Measurements from ENCODE around the gene DDX1. TPM values are rescaled to one million over a fixed set of nuclear protein-coding genes. Genes with fewer than 3 reads are reported as not detected.

Gene DDX1
- total RNA-seq, 4 donors from 2014 or later, result 48.7 to 60.0 (median 55.1) TPM

DNA sequence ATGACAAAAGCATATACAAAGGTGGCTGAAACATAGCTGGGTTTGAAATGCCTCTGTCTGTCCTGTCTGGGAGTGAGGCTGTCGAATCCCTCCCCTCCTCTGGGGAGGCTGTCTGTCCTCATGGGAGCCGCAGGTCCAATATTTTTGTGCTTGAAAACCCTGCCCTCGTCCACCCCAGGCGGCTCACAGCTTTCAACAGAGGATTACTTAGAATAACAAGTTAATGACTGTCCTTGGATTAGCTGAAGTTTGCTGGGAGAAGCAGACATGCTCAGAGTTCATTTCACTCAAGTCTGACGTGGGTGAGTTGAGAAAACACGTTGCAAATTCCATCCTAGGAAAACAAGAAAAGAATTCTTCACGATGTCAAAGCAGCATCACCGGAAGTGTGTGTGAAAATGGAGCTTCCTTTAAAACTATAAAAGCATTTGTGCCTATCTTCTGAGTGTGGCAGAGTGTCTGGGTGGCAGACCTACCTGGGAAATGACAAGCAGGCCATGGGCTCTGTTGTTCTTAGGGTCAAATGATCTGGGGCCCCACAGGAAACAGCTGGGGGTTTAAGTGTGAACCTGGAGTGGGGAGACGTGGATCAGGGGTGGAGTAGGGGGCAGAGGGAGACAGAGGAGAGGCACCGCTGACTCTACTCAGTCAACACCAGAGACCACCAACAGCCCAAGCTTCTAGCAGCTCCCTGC, 77.1 kb downstream of the DDX1 start:
- ATAC-seq (ENCODE audit: low FRiP score), result no peak
- TF ChIP-seq, protein P1, sequence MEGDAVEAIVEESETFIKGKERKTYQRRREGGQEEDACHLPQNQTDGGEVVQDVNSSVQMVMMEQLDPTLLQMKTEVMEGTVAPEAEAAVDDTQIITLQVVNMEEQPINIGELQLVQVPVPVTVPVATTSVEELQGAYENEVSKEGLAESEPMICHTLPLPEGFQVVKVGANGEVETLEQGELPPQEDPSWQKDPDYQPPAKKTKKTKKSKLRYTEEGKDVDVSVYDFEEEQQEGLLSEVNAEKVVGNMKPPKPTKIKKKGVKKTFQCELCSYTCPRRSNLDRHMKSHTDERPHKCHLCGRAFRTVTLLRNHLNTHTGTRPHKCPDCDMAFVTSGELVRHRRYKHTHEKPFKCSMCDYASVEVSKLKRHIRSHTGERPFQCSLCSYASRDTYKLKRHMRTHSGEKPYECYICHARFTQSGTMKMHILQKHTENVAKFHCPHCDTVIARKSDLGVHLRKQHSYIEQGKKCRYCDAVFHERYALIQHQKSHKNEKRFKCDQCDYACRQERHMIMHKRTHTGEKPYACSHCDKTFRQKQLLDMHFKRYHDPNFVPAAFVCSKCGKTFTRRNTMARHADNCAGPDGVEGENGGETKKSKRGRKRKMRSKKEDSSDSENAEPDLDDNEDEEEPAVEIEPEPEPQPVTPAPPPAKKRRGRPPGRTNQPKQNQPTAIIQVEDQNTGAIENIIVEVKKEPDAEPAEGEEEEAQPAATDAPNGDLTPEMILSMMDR (IDR thresholded peaks at IDR 0.05), result no peak
- no peak for DNase-seq (ENCODE audit: low spot score)

DNA sequence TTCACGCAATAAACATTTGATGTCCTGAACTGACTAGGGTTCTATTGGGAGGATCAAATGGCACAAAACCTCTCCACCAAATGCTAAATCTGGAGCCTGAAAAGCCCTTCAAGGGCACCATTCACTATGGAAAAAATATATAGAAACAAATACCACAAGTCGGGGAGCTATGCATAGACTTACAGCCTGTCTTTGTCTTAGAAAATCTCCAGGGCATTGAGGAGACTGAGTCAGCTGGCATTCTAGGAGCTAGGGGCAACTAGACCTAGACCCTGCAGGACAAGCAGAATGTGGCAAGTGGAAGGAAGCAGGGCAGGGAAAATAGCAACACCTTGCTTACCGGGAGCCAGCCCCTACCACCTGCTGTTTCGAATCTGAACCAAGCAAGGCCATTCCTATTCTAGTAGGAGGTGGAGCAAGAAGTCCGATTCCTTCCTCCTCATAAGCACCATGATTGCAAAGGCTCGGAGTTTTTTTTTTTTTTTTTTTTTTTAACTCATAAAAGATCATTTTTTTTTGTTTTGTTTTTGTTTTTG, 77.8 kb downstream of the DDX1 start:
- TF ChIP-seq, protein P1 (IDR thresholded peaks at IDR 0.05), result no peak
- ATAC-seq (ENCODE audit: low FRiP score) (no peak), DNase-seq (ENCODE audit: low spot score) (no peak)

DNA sequence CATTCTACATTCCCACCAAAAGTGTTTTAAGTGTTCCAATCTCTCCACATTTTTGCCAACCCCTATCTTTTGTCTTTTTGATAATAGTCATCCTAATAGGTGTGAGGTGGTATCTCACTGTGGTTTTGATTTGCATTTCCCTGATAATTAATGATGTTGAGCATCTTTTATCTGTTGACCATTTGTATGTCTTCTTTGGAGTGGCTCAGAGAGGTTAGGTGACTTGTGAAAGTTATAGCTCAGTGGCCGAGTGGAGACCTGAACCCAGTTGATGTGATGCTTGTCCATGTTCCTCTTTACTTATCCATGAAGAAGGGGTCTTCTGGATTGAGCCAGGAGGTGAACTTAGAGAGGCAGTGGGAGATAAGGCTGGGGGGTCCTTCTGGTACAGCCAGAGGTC, 78.8 kb downstream of the DDX1 start:
- TF ChIP-seq, protein P1 (IDR thresholded peaks at IDR 0.05), result no peak
- DNase-seq (ENCODE audit: low spot score) (no peak), ATAC-seq (ENCODE audit: low FRiP score) (no peak)

DNA sequence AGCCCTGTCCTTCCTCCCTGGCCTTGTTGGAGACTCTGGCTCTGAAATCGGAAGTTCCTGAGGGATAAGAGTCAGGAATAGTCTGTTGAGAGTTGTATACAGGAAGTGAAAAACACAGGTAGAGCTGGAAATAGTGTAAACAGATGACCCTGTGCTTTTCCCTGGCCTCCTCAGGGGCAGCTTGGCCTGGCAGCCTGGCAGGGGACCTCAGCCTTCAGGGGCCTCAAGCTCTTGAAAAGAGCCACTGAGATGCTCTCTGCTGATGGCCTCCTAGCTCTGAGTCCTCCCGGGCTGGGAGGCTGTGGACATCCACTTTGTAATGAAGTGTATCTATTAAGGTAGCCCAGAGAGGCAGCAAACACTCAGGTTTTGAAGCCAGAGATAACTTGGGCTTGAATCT, 79.3 kb downstream of the DDX1 start:
- no peak for DNase-seq (ENCODE audit: low spot score)
- TF ChIP-seq, protein P1 (IDR thresholded peaks at IDR 0.05), result no peak
- ATAC-seq (ENCODE audit: low FRiP score), result no peak

DNA sequence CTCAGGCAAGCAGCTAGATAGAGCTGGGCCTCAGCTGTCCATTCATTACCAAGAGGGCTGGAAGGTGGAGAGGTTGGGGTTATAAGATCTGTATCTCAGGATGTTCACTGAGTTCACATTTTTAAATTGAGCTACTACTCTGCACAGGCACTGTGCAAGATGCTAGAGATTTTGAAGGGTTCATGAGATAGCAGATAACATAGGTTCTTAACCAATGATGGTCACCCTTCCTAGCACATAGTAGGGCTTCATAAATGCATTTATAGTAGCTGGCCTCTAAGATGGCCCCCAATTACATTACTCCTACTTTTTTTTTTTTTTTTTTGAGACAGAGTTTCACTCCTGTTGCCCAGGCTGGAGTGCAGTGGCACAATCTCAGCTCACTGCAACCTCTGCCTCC, 79.7 kb downstream of the DDX1 start:
- TF ChIP-seq, protein P1 (IDR thresholded peaks at IDR 0.05), result no peak
- ATAC-seq (ENCODE audit: low FRiP score) (no peak), DNase-seq (ENCODE audit: low spot score) (no peak)

DNA sequence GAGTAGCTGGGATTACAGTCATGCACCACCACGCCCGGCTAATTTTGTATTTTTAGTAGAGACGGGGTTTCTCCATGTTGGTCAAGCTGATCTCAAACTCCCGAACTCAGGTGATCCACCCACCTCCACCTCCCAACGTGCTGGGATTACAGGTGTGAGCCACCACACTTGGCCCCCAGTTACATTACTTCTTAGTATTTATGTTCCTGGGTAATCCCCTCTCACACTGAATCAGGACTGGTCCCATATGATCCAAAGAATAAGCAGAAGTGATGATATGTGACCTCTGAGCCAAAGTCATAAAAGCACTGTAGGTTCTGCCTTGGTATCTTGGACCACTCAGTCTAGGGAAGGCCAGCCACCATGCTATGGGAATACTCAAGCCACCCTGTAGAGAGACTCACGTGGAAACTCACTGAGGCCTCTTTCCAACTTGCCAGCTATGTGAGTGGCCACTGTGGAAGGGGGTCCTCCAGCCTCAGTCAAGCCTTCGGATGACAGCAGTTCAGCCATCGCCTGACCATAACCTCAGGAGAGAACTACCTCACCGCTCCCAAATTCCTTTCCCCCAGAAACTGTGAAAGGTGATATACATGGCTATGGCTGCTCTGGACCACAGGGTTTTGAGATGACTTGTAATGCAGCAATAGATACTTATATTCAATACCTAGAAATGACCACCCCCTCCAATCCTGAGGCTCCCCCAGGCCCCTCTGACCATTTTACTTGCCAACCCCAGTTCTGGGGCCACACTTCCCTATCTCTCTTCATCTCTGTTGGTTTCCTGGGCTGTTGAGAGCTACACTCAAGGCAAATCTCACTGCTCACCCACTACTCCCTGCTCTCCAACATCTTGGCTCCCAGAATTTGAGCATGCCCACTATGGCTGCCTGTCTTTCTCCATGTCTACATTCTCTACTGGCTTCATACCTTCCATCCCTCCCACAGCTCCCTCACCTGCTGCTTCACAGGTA, 80.5 kb downstream of the DDX1 start:
- DNase-seq (ENCODE audit: low spot score), result no peak
- TF ChIP-seq, protein P1 (IDR thresholded peaks at IDR 0.05), result no peak
- ATAC-seq (ENCODE audit: low FRiP score), result no peak

Measured in omental fat pad (tissue), 4 donors.